GM19328 (cell line): Measurements from ENCODE around the gene DHRS1.

Source experiments
- ATAC-seq: cut with Tn5 transposase; IDR thresholded peaks from one replicate; pipeline ENCODE4 v1.9.1; 2021; ENCODE audit warnings: mild to moderate bottlenecking, moderate library complexity; ENCODE audit not compliant: unreplicated experiment

The DHRS1 gene

GRCh38 chr14:24268225-24268624, 31.4 kb downstream of the DHRS1 start:
- no peak for ATAC-seq

DNA sequence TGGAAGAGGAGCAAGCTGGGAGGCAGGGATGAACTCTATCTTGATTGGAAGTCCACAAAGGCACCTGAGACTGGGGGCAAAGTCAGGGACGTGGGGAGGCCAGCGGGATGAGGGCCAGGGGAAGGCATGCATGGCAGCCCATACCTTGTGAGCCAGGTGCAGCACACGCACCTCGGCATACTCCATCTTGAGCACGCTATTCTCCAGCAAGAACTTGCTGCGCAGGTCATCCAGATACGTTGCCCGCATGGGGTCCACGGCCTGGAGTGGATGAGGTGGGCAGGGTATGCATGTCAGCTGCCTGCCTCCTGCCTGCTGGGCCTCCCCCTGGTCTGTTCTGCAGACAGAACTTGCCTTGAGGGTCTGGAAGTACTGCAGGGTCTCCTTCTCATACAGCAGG, 32.1 kb downstream of the DHRS1 start:
- ATAC-seq = no peak

- ATAC-seq = no peak
Measured at GRCh38 chr14:24266344-24267244, 33.0 kb downstream of the DHRS1 start.

GRCh38 chr14:24264298-24264697, 35.3 kb downstream of the DHRS1 start:
- no peak for ATAC-seq

GRCh38 chr14:24263848-24264247, 35.7 kb downstream of the DHRS1 start:
- no peak for ATAC-seq

DNA sequence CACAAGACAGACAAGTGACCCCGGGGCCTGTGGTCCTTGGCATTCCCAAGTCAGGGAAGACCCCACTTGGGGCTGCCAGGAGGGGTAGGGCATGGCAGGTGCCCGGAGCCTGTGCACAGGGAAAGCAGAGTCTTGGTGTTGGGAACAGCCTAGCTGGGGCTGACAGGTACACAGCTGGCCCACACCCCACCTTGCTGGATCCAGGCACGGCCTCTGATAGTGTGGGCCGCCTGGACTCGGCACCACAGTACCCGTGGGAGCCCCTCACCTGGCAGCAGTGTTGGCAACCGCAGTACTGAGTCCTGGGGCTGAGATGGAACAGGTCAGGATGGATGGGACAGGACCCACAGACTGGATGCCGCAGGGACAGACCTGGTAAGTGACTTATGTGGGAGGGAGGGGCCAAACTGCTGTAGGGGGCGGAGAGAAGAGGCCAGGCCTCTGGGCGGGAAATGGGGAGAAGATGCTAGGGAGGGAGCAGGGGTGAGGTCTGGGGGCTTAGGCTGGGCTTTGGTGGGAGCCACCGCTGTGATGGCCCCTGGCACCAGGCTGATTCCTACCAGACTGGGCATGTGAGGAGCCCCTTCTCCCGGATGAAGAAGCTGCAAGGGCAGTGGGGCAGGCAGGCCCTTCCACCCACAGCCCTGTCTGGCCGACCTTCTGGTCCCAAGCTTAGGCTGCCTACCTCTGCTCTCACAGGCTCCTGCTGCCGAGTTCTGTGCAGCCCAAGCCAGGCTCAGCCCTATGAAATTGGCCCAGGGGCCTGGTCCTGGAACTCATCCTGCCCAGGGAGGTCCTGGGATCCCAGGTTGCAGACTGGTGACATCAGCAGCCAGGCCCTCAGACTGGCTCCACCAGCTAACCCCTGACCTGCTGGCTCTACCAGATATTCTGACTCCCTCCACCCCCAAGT, 36.5 kb downstream of the DHRS1 start, which contains the start of gene TGM1:
Gene TGM1, minus strand, starts transcription at position 357 of the 913 bp plus-strand sequence. CDS start 825 bp downstream, outside the sequence.
- no peak for ATAC-seq

DNA sequence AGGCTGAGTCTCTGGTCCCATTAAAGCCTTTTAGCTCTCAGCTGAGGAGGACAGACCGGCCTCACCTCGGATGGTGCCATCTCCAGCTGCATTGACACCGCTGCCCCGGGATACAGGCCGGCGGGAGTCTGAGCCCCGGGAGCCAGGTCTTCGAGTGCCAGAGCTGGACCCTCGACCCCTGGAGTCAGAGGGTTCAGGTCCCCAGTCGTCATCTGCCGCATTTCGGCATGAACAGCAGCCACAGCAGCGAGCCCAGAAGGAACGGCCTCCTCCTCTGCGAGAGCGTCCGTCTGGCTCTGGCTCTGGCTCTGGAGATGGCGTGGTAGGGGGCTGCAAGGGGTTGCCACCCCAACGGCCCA, 37.6 kb downstream of the DHRS1 start:
- ATAC-seq = no peak

- no peak for ATAC-seq
Measured at GRCh38 chr14:24261256-24261968, 38.2 kb downstream of the DHRS1 start.

DNA sequence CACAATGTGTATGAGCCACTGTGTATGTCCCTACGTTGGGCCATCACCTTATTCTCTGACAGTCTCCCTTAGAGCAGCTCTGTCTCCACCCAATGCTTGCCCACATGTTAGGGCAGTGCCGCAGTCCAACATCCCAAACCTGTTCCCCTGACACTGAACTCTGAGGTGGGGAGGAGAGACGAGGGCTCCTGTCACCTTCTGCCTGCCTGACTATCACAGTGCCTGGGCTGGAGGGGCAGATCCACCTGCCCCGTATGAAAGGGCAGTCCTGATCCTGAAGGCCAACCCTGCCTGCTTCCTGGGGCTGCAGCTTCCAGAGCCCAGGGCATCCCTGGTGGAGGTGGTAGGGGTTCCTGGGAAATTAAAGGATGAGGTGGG, 38.8 kb downstream of the DHRS1 start:
- no peak for ATAC-seq

- ATAC-seq = no peak
Measured at GRCh38 chr14:24260026-24260779, 39.4 kb downstream of the DHRS1 start.

DNA sequence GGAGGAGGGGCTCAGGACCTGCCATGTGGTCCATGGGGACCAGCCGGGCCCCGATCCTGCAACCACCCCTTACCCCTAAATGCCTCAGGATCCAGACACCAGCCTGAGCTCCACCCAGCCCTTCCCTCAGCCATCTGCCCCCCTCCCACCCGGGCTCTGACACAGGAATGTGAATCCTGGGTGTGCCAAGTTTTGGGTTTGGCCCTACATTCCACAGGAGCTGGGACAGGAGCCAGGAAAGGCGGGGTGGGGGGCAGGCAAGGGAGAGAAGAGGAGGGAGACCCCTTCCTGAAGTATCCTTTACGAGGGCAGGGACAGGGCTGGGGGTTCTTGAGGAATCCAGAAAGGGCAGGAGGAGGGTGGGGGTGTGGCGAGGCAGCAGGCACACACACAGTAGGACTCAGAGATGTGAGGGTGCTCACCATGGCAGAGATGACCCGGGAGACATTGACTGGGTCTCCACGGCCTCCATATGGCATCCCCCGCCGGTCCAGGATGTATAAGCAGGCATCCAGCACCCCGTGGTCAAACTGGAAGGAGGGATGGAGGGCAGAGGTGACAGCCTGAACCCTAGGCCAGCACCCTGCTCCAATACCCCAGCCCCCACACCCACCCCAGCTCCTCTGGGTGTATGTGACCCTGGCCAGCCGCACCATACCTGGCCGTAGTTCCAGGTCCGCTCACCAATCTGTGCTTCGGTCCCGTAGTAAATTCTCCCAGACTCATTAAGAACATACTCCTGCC, 40.1 kb downstream of the DHRS1 start:
- no peak for ATAC-seq

- no peak for ATAC-seq
Measured at GRCh38 chr14:24258548-24259265, 40.9 kb downstream of the DHRS1 start.

DNA sequence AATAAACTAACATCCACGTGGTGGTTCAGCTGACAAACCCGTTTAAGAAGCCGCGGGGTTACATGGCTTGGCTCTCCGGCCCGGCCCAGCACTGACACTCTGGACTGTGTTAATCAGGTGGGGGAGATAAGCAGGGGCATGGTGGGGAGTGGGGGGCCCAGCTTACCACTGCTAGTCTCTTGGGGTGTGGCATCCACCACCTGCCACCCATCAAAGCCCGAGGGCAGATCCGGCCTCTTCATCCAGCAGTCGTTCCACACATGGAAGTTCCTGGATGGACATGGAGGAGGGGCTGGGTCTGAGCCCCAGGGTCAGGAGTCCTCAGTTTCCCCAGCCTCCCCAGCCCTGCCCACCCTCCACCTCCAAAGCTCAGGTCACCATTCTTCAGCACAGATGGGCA, 41.5 kb downstream of the DHRS1 start:
- ATAC-seq = no peak

DNA sequence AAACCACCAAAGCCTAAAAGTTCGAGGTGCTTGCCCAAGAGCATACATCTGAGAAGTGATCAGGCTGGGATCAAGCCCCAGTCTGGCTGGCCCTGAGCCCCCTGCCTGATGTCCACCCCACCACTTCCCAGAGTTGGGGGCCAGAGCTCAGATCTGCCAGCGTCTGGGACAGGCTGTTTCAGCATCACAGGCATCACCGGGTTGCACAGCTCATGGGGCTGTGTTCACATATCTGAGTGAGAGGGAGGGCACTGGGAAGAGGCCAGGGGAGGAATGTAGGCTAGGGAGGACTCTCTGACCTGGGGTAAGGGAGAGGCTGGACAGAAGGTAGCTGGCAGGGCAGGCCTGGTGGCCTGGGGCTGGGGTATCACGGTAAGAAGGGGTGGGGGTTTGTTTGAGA, 42.6 kb downstream of the DHRS1 start:
- no peak for ATAC-seq

GRCh38 chr14:24255931-24256711, 43.5 kb downstream of the DHRS1 start:
- ATAC-seq = no peak

DNA sequence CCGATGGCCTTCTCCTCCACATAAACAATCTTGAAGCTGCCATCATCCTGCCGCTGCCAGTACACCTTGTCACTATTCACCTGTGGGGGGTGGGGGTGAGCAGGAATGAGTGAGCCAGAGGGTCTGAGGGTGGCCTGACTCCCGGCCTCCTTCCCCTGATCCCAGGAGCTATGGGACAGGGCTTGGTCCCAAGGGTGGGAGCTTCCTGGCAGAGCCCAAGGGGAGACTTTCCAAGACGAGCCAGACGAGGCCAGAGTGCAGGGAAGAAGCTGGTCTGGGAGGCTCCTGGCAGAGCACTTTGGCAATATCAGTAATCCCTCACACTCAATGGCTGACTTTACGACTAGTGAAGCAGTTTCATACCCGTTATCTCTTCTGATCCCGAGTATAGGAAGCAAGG, 44.1 kb downstream of the DHRS1 start:
- no peak for ATAC-seq

GRCh38 chr14:24254630-24255392, 44.8 kb downstream of the DHRS1 start:
- ATAC-seq = no peak

- ATAC-seq = no peak
Measured at GRCh38 chr14:24253936-24254335, 45.6 kb downstream of the DHRS1 start.
